ENCODE results near the gene CYP8B1.

- TF ChIP-seq, protein P1, sequence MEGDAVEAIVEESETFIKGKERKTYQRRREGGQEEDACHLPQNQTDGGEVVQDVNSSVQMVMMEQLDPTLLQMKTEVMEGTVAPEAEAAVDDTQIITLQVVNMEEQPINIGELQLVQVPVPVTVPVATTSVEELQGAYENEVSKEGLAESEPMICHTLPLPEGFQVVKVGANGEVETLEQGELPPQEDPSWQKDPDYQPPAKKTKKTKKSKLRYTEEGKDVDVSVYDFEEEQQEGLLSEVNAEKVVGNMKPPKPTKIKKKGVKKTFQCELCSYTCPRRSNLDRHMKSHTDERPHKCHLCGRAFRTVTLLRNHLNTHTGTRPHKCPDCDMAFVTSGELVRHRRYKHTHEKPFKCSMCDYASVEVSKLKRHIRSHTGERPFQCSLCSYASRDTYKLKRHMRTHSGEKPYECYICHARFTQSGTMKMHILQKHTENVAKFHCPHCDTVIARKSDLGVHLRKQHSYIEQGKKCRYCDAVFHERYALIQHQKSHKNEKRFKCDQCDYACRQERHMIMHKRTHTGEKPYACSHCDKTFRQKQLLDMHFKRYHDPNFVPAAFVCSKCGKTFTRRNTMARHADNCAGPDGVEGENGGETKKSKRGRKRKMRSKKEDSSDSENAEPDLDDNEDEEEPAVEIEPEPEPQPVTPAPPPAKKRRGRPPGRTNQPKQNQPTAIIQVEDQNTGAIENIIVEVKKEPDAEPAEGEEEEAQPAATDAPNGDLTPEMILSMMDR (IDR thresholded peaks at IDR 0.05; ENCODE audit: low read length): no peak
- no peak for TF ChIP-seq EZH2 (IDR thresholded peaks at IDR 0.05; ENCODE audit: borderline replicate concordance, low read length)
Measured at GRCh38 chr3:42904076-42904475, 28.4 kb upstream of the CYP8B1 start.

Data from OCI-LY1 (cell line).